GM21786 (cell line): ENCODE measurements around the gene PTPN22.

Source experiments
- ATAC-seq: cut with Tn5 transposase; IDR thresholded peaks from one replicate; pipeline ENCODE4 v1.9.1; 2021; ENCODE audit not compliant: unreplicated experiment

The PTPN22 gene

DNA sequence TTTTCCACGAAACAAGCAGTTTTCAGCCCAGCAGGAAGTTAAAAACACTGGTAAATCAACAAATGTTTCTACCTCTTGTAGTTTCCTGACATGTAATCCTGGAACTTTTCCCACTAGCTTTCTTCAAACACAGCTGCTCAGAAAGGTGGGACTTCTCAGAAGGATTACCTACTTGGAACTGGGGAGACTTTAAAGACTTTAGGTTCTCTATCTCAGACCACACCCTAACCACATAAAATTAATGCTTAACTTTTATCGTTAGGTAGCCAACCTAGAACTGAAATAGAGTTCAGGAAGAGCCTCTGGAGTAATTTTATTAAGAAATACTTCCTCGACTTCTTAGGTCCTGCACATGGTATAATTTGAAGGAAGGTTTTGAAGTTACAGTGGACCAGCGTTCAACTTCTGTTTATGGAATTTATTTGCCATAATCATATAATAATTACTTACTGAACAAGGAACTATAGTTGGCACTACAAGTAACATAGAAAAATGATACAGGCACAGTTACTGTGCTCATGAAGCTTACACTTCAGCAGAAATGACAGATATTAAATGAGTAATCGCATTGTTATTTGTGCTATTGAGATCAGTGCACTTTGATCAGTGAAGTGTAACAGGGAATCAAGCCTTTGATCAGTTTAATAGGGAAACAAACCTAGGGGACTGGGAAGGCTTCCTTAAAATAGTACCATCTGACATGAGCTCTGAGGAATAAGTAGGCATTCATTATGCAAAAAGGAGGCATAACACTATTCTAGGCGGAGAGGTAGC is 16.1 kb upstream of the PTPN22 start, which contains the start of gene BCL2L15:
Gene BCL2L15 (minus strand): TSS at position 180 of the 774 bp plus-strand sequence. CDS start 206 bp downstream, outside the sequence.
- ATAC-seq: no peak

DNA sequence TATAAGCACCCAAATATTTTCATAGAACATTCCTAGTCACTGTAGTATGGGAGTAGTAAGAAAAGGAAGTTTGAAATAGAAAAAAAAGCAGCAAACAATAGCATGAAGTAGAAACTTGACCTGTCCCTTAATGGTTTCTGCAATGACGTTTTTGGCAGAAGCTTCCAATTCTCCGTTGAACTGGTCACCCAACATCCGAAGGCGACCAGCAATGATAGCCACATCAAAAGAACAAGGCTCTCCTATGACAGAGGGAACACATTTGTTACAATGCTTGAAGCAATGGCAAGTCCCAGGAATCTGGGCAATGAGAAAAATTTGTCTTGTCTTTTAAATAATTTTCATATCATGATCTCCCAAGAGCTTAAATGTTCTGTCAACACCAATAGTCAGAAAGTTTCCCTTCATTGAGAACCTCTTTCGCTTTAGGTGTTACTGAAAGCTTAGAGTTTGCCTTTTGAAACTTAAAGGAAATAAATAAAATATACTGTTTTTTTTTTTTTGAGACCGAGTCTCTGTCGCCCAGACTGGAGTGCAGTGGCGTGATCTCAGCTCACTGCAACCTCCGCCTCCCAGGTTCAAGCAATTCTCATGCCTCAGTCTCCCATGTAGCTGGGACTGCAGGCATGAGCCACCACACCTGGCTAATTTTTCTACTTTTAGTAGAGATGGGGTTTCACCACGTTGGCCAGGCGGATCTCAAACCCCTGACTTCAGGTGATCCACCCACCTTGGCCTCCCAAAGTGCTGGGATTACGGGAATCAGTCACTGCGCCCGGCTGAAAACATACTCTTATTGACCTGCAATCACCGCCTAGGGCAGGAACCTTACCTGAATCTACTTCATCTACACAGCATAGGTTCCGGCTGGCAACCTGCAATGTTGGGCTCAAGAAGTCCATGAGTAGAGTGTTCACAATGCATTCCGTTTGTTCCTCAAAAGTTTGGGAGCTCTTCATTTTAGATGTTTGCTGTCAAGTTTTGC is 15.2 kb upstream of the PTPN22 start:
- ATAC-seq: no peak

DNA sequence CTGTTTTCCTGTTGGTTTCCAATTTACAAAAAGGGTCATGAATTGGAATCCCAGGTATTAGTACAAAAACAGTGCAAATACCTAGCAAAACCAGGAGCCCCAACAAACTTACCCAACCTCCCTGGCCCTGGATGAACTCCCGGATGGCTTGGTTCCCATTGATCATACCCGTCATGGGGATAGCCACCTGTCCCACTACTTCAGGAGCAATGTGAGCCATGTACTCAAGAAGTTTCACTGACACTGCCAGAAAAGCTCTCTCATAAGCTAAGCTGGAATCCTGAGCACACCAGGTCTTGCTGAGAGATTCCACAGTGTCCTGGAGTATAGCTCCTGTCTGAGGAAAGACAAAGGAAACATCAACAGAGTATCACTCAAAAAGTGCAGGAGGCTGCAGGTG is 10.1 kb upstream of the PTPN22 start:
- ATAC-seq: no peak

DNA sequence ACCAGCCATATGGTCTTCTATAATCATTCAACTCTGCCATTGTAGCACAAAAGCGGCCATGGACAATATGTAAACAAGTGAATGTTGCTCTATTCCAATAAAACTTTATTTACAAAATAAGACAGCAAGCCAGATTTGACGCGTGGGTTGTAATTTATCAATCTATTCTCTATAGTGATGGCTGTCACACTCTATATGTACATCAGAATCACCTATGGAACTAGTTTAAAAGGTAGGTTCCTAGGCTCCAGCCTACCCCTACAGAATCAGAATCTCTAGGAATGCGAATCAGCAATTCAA is 8.2 kb upstream of the PTPN22 start:
- no peak for ATAC-seq

DNA sequence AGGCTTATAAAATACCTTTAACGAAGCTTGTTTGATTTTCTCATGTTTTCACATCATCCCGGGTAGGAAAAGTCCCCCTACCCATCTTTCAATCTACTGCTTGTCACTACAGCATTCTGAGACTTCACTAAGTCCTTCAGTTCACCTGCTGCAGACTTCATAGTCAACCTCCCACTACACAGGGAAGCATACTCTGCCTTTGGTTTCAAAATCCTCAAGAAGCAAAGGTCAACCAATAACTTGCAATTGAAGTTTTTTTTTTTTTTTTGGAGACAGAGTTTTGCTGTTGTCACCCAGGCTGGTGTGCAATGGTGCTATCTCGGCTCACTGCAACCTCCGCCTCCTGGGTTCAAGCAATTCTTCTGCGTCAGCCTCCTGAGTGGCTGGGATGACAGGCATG is 4.7 kb upstream of the PTPN22 start:
- no peak for ATAC-seq

DNA sequence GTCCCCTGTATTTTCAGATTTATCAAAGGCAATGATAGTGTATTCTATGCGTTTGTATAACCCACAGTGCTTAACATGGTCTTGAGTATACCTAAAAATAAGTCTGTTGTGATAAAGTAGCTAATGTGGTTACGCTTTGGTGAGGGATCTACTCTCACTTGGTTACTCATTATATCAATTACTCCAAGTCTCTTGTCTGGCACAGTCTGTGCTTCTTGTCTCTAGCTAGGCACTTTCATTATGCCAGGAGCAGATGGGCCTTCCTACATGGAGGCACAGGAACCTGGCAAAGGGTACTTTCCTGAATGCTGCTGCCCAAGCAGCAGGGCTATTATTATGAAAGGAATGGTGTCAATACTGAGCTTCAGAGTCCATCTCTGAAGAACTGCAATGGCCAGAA is 4.2 kb upstream of the PTPN22 start:
- peak; percentile 37 for ATAC-seq

DNA sequence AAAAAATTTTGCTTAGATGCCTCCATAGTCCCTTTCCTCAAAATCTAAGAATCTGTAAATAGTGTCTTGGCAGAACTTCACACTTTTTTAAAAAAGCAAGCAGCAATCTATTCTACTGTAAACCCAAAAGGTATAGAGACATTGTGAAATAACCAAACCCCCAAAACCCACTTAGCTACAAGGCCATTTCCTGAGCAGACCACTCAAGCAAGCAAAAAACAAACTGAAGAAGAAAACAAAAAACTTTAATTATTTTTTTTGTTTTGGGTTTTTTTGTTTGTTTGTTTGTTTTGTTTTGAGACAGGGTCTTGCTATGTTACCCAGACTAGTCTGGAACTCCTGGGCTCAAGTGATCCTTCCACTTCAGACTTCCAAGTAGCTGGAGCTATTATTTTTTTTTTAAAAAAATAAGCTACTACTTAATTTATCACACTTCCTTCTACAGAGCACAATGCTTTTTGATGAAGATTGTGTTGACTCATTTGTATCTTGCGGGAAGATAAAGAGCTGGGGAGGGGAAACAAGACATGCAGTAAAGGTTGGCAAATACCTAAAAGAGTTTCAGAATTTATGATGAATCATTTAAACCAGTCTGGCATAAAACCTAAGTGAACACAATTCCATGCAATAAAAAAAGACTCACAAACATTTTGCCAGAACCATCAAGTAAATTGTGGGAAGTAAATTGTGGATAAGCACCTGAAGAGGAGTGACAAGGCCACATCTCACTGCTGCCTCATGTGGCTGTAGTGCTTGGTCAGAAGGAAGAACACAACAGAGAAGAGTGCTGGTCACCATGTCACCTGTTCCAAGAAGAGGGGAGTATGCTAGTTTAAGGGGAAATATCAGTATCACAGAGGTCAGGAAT is 2.7 kb upstream of the PTPN22 start:
- no peak for ATAC-seq

DNA sequence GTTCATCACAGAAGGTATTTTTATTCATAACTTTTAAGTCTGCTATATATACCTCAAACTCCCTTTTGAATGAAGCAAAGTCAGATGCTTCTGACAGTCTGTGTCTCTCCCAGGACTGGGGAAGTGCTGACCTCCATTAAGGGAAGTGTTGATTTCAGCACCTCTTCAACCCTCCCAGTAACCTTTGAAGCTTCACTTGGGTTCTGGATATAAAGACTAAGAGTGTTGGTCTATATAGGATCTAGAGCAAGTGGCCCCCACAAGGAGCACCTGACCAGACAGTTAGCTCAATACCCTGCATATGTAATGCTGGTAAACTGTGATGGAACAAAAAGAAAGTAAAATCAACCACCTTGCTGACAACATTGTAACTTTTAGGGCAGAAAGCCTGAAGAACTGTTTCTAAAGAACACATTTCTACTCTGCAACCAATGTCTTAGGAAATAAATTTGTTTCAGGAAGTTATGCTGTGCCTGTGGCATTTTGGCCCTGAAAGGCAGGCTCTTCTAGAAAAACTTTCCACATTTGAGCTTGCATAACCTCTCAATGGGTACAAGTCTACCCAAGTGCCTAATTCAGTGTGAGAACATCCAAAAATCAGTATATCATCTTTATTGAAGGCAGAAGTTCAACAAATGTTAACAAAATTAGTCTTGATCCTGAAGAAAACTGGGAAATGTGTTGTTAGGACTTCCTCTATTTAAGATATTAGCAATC is 865 bp upstream of the PTPN22 start:
- no peak for ATAC-seq

DNA sequence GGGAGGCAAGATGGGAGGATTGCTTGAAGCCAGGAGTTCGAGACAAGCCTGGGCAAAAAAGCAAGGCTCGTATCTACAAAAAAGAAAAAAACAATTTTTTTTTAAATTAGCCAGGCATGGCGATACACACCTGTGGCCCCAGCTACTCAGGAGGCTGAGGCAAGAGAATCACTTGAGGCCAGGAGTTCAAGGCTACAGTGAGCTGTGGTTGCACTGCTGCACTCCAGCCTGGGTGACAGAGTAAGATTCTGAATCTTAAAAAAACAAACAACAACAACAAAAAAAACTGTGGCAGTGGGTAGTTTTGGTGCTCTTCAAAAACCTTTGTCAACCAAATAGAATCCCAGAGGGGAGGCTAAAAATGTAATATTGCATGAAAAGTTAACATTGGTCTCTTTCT is 734 bp downstream of the PTPN22 start:
- no peak for ATAC-seq

DNA sequence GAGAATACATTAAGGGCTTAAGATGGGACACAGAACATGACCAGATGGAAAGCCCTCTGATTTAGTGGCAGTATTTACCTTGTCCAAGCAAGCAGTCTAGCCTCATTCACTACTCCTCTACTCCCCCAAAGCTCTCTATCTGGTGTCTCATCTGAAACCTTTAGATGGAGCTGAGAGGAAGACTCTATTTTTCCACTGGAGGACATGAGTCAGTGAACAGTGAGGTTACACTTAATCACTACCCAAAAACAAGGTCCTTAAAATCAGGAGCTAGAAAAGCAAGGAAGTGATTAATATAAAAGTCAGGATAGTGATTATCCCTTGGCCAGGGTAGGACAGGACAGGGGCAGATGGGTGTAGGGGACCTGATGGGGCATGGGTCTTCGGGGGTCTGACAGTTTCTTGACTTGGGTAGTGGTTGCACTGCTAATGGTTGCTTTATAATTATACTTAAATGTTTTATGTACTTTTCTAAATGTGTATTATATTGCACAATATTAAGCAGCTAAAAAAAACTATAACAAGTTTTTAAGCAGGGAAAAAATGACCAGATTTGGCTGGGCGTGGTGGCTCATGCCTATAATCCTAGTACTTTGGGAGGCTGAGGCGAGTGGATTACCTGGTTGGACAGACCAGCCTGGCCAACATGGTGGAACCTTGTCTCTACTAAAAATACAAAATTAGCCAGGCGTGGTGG is 3.0 kb downstream of the PTPN22 start:
- ATAC-seq: no peak

DNA sequence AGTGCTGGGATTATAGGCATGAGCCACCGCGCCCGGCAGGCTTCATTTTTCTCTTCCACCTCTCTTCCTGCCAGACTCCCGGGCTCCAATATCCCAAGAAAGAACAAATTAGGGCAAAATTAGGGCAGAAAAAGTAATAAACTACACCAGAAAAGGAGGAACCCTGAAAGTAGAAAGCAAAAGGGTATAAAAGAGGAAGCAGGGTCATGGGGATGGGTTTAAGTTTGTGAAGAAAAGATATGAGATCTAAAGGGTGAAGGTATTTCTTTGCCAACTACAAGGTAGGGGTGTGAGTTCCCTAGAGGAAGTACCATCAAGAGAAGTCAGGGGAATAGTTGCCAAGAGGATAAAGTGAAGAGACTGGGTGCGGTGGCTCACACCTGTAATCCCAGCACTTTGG is 9.9 kb downstream of the PTPN22 start:
- ATAC-seq: no peak

DNA sequence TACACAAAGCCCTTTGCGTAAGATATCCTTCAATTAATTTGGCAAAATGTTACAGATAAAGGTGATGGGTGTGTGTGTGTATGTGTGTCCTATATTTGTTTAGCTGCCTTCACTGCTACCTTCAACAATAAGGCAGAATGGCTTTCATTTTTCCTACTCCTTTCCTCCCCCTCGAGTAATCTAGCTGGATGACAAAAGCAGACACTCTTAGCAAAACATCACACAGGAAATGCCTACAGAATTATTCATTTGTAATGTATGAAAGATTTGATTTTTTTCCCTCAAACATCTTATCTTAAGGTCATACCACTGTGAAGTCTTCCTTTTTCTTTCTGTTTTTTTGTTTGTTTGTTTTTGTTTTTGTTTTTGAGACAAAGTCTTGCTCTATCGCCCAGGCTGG is 10.6 kb downstream of the PTPN22 start:
- no peak for ATAC-seq

DNA sequence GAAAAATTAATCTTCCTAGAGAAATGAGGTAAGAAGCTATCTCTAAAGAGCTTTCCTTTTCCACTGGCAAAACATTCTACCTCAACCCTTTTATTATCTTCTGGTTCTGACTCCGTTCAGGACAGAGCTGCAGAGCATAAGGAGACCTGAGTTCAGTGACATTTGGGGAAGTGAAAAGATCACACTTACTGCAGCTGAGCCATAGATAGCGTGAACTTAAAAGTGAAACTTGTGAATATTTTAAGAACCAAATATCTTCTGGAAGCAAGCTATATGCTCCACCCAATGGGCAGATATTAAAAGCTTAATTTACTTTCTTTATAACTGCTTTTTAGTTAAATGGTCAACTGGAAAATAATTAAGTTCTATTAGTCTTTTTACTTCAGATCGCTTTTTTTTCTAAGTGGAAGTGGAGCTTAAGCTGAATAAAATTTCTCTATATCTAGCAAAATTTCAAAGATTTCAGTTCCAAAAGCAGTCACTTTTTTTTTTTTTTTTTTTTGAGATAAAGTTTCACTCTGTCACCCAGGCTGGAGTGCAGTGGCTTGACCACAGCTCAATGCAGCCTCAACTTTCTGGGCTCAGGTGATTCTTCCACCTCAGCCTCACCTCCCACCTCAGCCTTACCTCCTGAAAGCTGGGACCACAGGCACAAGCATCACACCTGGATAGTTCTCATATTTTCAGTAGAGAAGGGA is 11.9 kb downstream of the PTPN22 start:
- peak; percentile 87 for ATAC-seq

DNA sequence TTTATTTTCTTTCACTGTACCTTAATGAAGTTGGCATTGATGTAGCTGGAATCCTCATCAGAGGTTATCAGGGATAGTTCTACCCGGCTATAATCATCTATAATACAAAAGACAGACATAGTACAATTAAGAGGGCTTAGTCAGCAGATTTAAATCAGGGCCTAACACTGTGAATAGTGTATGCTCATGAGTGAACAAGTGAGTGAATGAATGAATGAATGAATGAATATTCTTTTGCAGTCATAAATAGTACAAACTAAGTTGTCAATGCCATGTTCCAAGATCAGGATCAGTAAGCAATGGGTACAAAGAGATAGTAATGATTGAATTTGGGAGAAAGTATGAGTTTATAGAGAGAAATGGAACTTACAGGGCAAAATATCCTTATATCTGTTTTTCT is 12.5 kb downstream of the PTPN22 start:
- ATAC-seq: no peak

DNA sequence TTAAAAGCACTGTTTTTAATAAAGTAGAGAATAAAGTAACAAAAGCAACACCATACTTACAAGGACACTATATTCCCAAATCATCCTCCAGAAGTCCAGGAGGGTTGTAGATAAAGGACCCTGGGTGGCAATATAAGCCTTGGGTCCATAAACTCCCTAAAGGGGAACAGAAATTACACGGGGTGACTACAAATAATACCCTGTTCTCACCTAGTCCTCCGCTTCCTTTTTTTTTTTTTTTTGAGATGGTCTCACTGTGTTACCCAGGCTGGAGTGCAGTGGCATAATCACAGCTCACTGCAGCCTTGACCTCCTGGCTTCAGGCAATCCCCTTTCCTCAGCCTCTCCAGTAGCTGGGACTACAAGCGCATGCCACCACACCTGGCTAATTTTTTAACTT is 13.1 kb downstream of the PTPN22 start:
- peak; percentile 39 for ATAC-seq

DNA sequence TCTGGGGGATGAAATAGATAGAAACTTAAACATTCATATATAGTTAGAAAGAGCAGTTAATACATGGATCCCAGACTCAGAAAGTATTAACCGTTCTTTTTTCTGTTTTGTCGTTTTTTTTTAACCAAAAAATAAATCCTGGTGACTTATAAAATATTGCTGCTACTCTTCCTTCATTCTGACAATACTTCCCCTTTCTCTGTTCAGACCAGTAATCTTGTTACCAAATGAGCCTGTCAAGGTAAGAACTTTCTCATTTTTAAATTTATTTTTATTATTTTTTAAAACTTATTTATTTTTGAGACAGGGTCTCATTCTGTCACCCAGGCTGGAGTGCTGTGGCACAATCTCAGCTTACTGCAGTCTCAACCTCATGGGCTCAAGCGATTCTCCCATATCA is 13.7 kb downstream of the PTPN22 start:
- ATAC-seq: no peak

DNA sequence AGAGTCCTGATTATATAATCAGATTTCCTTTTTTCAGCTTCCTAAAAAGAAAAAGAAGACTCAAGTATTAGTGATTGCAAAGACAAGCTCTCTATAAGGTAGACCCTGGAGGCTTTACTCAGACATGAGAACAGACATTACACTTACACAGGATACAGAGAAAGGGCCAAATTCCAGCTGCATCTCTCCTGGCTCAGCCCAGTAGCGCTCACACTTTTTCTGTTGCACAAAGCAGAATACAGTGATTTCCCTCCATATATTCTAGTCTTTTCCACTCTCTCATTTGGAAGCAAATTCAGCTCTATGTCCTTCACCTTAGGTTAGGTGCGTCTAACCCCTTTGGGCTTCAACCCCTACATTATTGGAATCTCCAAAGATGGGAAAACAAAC is 15.1 kb downstream of the PTPN22 start:
- no peak for ATAC-seq

DNA sequence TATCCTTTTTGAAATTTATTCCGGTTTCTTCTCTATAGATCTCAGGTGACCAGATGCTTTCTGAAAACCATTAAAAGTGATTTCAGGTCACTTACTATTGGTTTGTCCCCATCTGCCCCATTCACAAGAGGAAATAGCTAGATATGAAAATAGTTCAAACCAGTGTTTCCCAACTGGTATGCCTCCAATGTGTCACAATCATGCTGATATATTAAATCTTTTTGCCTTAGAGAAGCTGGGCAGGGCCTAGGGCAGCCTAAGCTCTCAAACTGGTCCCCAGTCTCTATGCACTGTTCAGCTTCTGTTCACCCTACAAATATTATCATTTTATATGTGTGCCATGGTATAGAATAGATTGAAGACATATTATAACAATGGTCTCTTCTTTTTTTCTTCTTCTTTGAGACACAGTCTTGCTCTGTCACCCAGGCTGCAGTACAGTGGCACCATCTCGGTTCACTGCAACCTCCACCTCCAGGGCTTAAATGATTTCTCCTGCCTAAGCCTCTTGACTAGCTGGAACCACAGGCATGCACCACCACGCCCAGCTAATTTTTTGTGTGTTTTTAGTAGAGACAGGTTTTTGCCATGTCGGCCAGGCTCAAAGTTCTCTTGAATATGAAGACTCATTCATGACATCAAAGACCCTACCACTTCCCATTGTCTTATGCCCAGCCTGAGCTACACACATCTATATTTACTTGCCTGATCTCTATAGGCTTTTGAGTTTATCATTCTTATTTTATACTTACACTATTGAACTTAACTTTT is 15.7 kb downstream of the PTPN22 start:
- no peak for ATAC-seq

DNA sequence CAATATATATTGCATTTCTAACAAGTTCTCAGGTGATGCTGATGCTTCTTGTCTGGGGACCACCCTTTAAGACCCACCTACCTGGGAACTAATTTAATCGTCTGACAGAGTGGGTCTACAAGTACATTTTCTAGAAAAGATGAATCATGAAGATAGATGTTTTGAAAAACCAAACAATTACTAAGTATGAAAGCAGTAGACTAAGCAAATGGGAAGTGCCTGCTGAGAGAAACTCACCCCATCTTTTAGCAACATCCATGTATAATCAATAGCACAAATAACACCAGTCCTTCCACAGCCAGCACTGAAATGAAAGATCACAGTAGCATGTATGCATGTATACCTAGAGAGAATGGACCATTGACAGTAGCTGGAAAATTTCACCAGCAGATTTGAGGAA is 17.3 kb downstream of the PTPN22 start:
- ATAC-seq: no peak
